Activated T-helper 1 cell treated with Interleukin-2 at 50 U/mL for 16 hours (primary cell): ENCODE results near the gene NFE2L3.

Experiments
- DNase-seq: peaks from one replicate; pipeline ENCODE4 v3.0.0-alpha.2; 2020; ENCODE audit warnings: low read depth

Gene NFE2L3

GRCh38 chr7:26200444-26201246, 48.6 kb downstream of the NFE2L3 start, which contains the start of gene HNRNPA2B1:
Gene HNRNPA2B1 (minus strand): TSS chr7:26200746. CDS start chr7:26200577, 169 bp downstream.
- DNase-seq, result peak; percentile 96

- peak; percentile 81 for DNase-seq
Measured at GRCh38 chr7:26201247-26202018, 49.4 kb downstream of the NFE2L3 start, which contains the start of gene CBX3. Gene CBX3 (plus strand): TSS chr7:26201745. CDS start chr7:26202999, 1,254 bp downstream.

GRCh38 chr7:26202019-26202990, 50.3 kb downstream of the NFE2L3 start:
- peak; percentile 45 for DNase-seq

GRCh38 chr7:26203016-26203415, 51.0 kb downstream of the NFE2L3 start:
- DNase-seq, result no peak

- DNase-seq, result no peak
Measured at GRCh38 chr7:26208040-26208439, 56.0 kb downstream of the NFE2L3 start.

- no peak for DNase-seq
Measured at GRCh38 chr7:26212921-26213718, 61.1 kb downstream of the NFE2L3 start.

GRCh38 chr7:26213807-26214515, 62.0 kb downstream of the NFE2L3 start:
- no peak for DNase-seq

- no peak for DNase-seq
Measured at GRCh38 chr7:26216049-26216448, 64.1 kb downstream of the NFE2L3 start.

- DNase-seq, result no peak
Measured at GRCh38 chr7:26224359-26224758, 72.4 kb downstream of the NFE2L3 start.

GRCh38 chr7:26227987-26228386, 76.0 kb downstream of the NFE2L3 start:
- DNase-seq, result no peak

- no peak for DNase-seq
Measured at GRCh38 chr7:26233902-26234511, 82.0 kb downstream of the NFE2L3 start.
